ENCODE results near the gene UROC1.

DNA sequence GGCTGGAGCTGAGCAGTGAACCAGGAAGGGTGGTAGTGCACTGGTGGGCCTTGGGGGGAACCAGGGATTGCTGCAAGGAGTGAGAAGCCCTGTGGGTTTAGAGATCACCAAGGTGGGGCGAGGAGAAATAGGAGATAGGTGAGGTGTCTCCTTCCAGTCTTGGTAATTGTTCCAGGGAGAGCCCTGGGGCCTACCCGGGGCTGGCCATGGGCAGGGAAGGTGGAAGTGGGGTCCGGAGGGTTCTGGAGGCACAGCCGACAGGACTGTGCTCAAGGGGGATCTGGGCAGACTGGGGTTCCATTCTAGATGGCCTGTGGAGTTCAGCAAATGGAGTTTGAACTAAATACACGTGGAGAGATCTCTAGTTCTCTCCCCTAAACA is 10.8 kb upstream of the UROC1 start:
- TF ChIP-seq CTCF (conservative IDR thresholded peaks at IDR 0.05; ENCODE audit: low read depth in 2 of 2) (no peak), ZNF114 (CRISPR knock-in tag; IDR thresholded peaks at IDR 0.05) (no peak), POLR2AphosphoS5 (IDR thresholded peaks at IDR 0.05; ENCODE audit: low read depth) (no peak)
